Activated CD4-positive, alpha-beta T cell treated with anti-CD3 and anti-CD28 coated beads, Interleukin-2, amount 10 ng/mL, durations not matched to agents 24 days and 14 days (primary cell): ENCODE results near the gene PTPA. TPM values are rescaled to one million over a fixed set of nuclear protein-coding genes. Genes with fewer than 3 reads are reported as not detected.

Experiments
- DNase-seq: peaks from one replicate; pipeline ENCODE4 v3.0.0; 2022
- H3K27ac Mint-ChIP-seq: one replicate; pipeline ENCODE4 v1.8.0; 2022; ENCODE audit warnings: mild to moderate bottlenecking, mixed read lengths
- H3K27me3 Mint-ChIP-seq: one replicate; pipeline ENCODE4 v1.8.0; 2022; ENCODE audit warnings: mixed read lengths
- H3K36me3 Mint-ChIP-seq: one replicate; pipeline ENCODE4 v1.8.0; 2022; ENCODE audit warnings: low read depth, mild to moderate bottlenecking, mixed read lengths
- H3K4me1 Mint-ChIP-seq: one replicate; pipeline ENCODE4 v1.8.0; 2021; ENCODE audit warnings: mixed read lengths
- H3K4me3 Mint-ChIP-seq: one replicate; pipeline ENCODE4 v1.8.0; 2022; ENCODE audit warnings: mild to moderate bottlenecking, moderate library complexity, mixed read lengths
- H3K9me3 Mint-ChIP-seq: one replicate; pipeline ENCODE4 v1.8.0; 2021; ENCODE audit warnings: mixed read lengths
- intact Hi-C: fragments of 100-400 bp; cut with micrococcal nuclease; formaldehyde crosslinking; loops from one replicate; pipeline ENCODE4 v1.15.1; 2023
- total RNA-seq: library from RNA; stranded (reverse); gene quantifications from 2 replicates; pipeline ENCODE4 v1.2.3, GENCODE V29; 2022

The PTPA gene
- total RNA-seq, 1 donor from 2014 or later, result 107 TPM

DNA sequence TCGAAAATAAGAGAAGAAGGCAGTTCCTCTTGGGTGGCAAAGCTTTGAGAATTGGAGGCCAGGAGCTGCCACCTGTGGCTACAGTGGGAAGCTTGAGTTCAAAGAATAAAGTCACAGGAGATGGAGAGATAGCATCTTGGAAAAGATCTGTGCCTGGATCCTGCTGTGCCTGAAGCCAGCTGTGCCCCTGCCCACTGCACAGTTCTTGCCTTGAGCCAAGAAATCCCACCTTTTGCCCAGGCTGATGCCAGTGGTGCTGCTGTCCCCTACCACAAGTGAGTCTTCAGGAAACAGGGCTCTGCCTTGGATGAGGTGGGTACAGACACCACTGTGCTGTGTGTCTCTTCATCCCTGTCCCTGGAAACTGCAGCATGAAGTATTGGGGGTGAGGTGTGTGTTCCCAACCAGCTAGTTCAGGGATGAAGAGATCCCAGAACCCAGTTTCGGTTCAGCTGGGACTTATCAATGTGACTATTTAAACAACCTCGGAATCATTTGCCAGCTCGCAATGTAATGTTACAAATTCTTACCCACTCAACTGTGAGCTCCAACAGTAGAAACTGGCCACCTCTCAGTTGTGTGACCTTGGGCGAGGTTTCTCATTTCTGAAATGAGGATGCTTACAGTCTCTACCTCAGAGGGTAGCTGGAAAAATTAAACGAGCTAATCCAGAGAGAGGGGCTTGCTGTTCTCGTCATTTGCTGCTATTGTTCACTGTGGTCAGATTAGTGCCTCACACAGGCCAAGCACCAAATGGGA, 61.0 kb downstream of the PTPA start:
- peaks cover 15% of the 10 kb centered on the region for H3K27me3 Mint-ChIP-seq
- no peak overlapping the region for H3K27ac Mint-ChIP-seq
- DNase-seq, result no peak
- no peak overlapping the region for H3K4me3 Mint-ChIP-seq
- no peaks in the 10 kb centered on the region for H3K36me3 Mint-ChIP-seq
- intact Hi-C loops, result no loop called here
- H3K4me1 Mint-ChIP-seq, result peaks cover 24% of the 10 kb centered on the region
- H3K9me3 Mint-ChIP-seq, result no peaks in the 10 kb centered on the region

DNA sequence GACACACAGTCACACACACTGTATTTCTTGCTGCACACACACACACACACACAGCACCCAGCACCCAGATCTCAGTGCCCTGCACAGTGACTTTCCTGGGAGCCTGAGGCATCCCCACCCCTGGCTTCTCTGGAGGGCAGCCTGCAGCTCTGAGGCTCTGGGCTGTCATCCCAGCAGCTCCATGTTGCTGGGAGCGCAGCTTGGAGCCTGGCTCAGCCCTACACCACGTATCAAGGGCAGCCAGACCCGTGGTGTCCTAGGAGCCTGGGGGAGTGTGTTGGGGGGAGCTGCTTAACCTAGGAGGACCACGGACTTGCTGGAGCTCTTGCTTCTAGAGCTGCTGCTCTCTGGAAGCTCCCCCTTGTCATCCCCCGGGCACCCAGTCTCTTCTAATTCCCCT, 61.6 kb downstream of the PTPA start:
- intact Hi-C loops, result no loop called here
- Mint-ChIP-seq H3K9me3 (no peaks in the 10 kb centered on the region), H3K36me3 (no peaks in the 10 kb centered on the region), H3K27me3 (peaks cover 15% of the 10 kb centered on the region), H3K4me3 (no peak overlapping the region), H3K4me1 (peaks cover 19% of the 10 kb centered on the region), H3K27ac (no peak overlapping the region)
- DNase-seq, result no peak

DNA sequence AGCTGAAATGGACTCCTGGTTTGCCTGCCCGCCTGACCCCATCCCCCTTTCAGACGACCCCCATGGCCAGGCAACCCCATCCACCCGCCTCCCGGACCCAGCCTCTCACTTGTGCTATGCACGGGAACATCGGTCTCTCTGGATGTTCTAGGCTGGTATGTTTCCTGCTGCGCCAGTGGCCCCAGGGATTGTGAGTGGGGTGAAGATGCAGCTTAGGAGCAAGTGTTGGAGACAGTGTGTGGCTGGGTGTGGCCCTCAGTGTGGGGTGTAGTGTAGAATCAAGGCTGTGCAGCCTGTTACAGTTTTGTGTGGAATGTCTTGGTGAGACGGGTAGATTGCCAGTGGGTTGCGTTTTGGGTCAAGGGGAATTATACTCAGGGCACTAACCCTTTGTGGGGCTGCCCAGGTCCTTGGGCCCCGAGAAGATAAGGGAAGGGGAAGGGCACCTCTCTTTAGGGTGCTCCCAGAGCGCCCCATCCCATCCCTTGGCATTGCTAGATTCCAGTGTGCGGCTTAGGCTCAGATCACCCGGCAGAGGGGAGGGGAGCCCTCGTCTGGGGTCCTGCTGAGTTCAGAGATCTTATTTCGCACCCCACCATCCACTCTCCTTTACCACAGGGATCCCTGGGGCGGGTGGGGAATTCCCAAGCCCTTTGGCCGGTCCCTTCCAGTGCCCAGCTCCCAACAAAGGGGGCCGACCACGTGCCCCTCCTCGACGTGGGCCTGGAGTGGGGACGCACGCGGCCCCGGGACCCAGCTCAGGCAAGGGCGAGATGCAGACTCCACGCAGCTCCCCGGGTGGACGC, 62.3 kb downstream of the PTPA start:
- intact Hi-C loops, result loop anchor here (1.0 to 2.0 kb wide), 3 partner anchors 95 to 451 kb away; no protein-coding TSS in a partner anchor
- Mint-ChIP-seq H3K9me3 (no peaks in the 10 kb centered on the region), H3K4me1 (peaks cover 16% of the 10 kb centered on the region), H3K27me3 (peaks cover 15% of the 10 kb centered on the region), H3K27ac (peak overlapping the region; percentile 49), H3K4me3 (peak overlapping the region; percentile 86), H3K36me3 (no peaks in the 10 kb centered on the region)
- no peak for DNase-seq

DNA sequence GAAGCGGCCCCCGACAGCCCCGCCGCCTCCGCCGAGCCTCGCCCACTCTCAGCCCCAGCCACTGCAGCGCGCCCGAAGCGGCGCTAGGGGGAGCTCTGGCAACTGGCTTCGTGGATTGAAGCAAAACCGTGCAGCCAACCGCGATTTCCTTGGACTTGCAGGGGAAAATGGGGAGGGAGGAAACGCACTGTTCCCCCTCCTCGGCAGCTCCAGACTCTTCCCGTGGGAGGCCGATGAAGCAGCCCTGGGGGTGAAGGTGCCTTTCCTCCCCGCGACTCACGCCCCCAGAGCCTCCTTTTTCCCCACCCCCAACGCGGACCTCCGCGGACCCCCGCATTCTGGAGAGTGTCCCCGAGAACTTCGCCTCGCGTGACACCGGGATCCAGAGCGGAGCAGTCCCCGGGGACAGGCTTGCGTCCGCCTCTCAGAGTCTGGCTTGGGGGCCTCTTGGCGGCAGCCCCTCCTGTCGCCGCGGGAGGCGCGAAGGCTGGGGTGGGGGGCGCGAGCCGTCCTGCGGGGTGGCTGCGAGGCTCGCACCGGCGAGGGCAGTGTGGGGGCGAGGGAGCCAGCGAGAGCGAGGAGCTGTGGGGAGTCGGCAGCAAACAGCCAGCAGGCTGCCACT, 63.0 kb downstream of the PTPA start:
- peaks cover 15% of the 10 kb centered on the region for H3K27me3 Mint-ChIP-seq
- H3K27ac Mint-ChIP-seq, result peak overlapping the region; percentile 80
- peaks cover 19% of the 10 kb centered on the region for H3K4me1 Mint-ChIP-seq

DNA sequence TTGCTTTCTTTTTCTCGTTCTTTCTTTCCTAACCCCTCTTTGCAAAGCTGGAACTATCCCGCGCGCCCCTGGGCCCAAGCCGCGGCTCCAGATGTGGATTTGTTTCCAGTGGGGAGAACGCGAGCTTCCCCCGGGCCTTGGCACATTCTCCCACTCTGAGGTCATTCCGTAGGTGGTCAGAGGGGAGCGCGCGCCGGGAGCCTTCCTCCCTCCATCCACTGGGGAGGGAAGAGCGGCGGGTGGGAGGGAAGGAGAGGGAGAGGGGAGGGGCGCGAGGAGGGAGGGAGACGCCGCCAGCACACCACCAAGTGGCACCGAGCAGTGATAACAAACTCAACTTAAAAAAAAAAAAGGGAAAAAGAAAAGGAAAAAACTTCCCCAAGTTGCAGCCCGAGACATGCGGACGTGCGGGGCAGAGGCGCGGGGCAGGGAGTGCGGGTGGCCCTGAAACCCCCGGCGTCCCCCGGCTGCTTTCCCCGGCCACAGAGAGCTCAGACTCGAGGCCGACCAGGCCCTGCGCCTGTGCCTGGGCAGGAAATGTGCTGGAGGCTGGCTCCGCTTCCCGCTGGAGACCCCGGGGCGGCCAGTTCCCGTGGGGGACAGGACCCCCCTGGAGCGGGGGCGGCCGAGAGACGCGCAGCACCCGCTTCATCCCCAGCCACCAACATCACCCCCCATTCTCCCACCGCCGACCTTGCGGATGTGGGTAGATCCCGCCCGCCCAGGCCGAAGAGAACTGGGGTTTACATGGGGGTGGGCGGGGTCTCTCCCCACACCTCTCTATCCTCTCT, 63.7 kb downstream of the PTPA start:
- H3K27me3 Mint-ChIP-seq, result peaks cover 15% of the 10 kb centered on the region
- peak overlapping the region; percentile 81 for H3K27ac Mint-ChIP-seq
- no peaks in the 10 kb centered on the region for H3K36me3 Mint-ChIP-seq
- peak overlapping the region; percentile 86 for H3K4me3 Mint-ChIP-seq
- peak; percentile 85 for DNase-seq
- H3K4me1 Mint-ChIP-seq, result peaks cover 19% of the 10 kb centered on the region
- intact Hi-C loops, result loop anchor here (1.0 to 5.0 kb wide), 7 partner anchors 82 to 1108 kb away; partner anchors contain the start of genes NAIF1 and SLC25A25
- no peaks in the 10 kb centered on the region for H3K9me3 Mint-ChIP-seq

More for the DNA sequence above, 63.0 kb downstream of the PTPA start:
- Mint-ChIP-seq H3K4me3 (peak overlapping the region; percentile 86), H3K36me3 (no peaks in the 10 kb centered on the region), H3K9me3 (no peaks in the 10 kb centered on the region)
- intact Hi-C loops, result loop anchor here (1.0 to 2.0 kb wide), 3 partner anchors 94 to 451 kb away; no protein-coding TSS in a partner anchor
- peak; percentile 96 for DNase-seq

DNA sequence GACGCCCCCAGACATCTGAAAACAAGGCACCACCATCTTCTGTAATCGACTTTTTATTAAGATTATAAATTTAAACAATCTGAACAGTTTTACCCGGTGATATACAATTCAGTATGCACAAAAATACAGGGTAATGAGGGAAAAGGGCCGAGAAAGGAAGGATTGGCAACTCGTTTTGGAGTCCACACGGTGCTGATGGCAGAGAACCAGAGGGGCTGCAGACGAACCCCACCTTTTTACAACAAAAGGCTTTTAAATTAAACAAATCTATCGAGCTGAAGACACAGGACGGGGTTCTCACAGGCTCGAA, 64.3 kb downstream of the PTPA start:
- H3K27ac Mint-ChIP-seq, result peak overlapping the region; percentile 81
- H3K4me3 Mint-ChIP-seq, result peak overlapping the region; percentile 86
- H3K36me3 Mint-ChIP-seq, result no peaks in the 10 kb centered on the region
- H3K27me3 Mint-ChIP-seq, result peaks cover 15% of the 10 kb centered on the region
- no peaks in the 10 kb centered on the region for H3K9me3 Mint-ChIP-seq
- intact Hi-C loops, result loop anchor here (2.0 to 5.0 kb wide), 5 partner anchors 82 to 1108 kb away; partner anchors contain the start of genes NAIF1 and SLC25A25
- peaks cover 15% of the 10 kb centered on the region for H3K4me1 Mint-ChIP-seq
- no peak for DNase-seq

DNA sequence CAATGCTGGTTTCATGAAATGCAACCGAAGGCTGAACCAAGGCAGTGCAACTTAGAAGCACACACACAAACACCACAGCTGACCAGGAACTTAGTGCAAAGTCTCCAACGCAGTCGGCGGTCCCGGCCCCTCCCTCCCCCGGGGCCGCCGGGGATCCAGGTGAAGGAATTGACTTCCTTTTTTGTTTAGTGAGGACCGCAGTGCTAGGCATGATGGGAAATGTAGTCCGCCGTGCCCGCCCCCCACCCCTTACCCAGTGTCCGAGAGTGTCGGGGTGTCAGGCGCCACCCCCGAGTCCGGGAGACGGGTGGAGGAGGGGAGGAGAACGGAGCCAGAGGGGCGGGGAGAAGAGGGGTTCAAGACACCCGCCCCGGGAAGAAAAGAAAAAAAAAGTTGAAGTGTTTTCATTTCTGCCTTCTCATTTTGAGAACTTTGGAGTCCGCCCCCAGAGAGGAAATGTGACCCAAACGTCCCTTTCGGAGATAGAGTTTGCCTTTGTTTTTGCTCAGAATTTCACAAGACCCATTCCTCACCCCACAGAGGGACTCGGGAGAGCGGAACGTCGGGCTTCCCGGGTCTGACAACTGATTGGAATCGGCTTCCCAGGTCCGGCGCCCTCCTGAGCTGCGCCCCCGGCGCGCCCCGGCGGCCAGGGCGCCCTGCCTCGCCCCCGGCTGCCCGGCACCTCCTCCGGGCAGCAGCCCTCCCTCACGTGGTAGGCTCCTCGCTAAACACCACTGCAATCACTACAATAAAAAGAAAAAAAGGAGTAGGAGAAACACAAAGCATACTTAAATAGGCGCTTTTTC, 64.8 kb downstream of the PTPA start:
- Mint-ChIP-seq H3K4me1 (peaks cover 11% of the 10 kb centered on the region), H3K27ac (peak overlapping the region; percentile 81), H3K36me3 (no peaks in the 10 kb centered on the region), H3K9me3 (no peaks in the 10 kb centered on the region), H3K4me3 (peak overlapping the region; percentile 86), H3K27me3 (peaks cover 17% of the 10 kb centered on the region)
- intact Hi-C loops, result loop anchor here (1.0 to 5.0 kb wide), 8 partner anchors 26 to 1109 kb away; partner anchors contain the start of genes NAIF1 and SLC25A25
- peak; percentile 91 for DNase-seq

DNA sequence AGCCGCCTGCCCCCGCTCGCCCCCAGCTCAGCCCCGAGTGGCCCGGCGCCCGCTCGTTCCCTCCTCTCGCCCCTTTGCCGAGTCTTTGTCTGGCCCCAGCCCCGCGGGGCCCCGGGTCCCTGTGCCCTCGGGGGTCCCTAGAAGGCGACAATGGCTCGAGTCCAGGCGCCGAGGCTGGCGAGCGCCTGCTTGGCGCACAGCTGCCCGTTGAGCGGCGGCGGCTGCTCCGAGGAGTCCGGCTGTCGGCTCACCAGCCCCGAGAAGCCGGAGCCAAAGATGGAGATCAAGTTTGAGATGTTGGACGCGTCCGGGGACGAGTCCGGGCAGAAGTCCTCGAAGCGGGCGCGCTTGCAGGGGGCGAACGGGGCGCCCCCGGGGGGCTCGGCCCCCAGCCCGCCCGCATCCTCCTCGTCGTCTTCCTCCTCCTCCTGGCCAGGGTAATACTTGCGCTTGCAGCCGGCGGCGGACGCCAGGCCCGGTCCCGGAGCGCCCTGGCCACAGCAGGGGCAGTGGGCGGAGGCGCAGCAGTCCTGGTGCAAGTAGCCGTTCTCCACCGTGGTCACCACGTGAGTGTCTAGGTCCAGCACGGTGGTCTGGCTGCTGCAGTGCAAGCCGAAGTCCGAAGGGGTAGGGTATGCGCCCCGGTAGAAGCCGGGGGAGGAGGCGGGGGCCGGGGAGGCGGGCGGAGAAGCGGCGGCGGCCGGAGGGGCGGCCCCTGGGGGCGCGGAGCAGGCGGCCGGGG, 65.7 kb downstream of the PTPA start:
- H3K36me3 Mint-ChIP-seq, result no peaks in the 10 kb centered on the region
- intact Hi-C loops, result loop anchor here (1.0 to 5.0 kb wide), 8 partner anchors 25 to 1110 kb away; partner anchors contain the start of genes NAIF1 and SLC25A25
- H3K9me3 Mint-ChIP-seq, result no peaks in the 10 kb centered on the region
- peak; percentile 78 for DNase-seq
- H3K27ac Mint-ChIP-seq, result peak overlapping the region; percentile 82
- peak overlapping the region; percentile 86 for H3K4me3 Mint-ChIP-seq
- H3K27me3 Mint-ChIP-seq, result peaks cover 17% of the 10 kb centered on the region
- peaks cover 11% of the 10 kb centered on the region for H3K4me1 Mint-ChIP-seq

DNA sequence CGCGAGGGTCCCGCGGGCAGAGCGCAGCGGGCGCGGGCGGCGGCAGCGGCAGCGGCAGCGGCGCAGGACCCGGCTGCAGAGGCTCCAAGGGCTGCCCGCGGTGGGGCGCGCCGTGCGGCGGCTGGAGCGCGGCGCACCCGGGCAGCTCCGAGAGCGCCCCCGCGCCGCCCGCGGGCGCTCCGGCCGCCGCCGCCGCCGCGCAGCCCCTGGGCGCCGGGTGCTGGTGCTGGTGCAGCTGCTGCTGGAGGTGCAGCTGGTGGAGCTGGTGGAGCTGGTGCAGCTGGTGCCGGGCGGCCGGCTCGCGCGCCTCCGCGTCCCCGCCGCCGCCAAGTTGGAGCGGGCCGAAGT, 66.2 kb downstream of the PTPA start:
- peaks cover 12% of the 10 kb centered on the region for H3K27me3 Mint-ChIP-seq
- no peaks in the 10 kb centered on the region for H3K9me3 Mint-ChIP-seq
- DNase-seq, result no peak
- peaks cover 11% of the 10 kb centered on the region for H3K4me1 Mint-ChIP-seq
- no peaks in the 10 kb centered on the region for H3K36me3 Mint-ChIP-seq
- no peak overlapping the region for H3K27ac Mint-ChIP-seq
- intact Hi-C loops, result loop anchor here (1.0 to 5.0 kb wide), 6 partner anchors 80 to 1110 kb away; partner anchors contain the start of genes NAIF1 and SLC25A25
- peak overlapping the region; percentile 92 for H3K4me3 Mint-ChIP-seq

DNA sequence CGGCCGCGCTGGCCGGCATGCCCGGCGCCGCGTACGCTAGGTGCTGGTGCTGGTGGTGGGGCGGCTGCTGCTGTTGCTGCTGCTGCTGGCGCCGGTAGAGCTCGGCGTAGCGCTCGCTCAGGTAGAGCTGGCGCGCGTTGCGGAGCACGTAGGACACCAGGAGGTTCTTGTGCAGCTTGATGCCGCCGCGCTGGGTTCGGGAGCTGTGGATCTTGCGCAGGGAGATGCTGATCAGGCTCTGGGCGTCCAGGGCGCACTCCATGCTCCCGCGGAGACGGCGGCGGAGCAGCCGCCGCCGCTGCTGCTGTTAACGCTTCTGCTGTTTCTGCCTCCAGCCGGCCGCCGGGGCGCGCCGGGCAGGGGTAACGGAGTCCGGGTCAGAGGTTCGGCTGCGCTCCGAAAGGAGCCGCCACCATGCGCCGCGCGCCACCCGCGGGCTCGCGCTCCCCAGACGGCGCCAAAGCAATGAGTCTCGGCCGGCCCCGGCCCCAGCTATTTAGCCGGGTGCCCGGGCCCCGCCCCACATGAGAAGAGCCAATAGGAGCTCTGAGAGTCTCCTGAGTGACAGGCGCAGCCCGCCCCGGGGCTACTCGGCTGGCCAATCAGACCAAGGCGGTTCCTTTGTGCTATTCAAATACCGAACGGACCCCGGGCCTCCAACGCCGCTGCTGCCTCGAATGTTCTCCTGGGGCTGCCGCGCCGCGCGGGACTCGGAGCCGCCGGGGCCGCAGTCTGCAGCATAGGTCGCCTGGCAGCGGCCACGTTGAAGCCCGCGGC, 66.8 kb downstream of the PTPA start, which contains the start of gene IER5L:
TSS of gene IER5L (minus strand) at position 471 of the 777 bp plus-strand sequence. CDS start at position 262, 209 bp downstream.
- H3K27me3 Mint-ChIP-seq, result peaks cover 10% of the 10 kb centered on the region
- peak; percentile 99 for DNase-seq
- peaks cover 11% of the 10 kb centered on the region for H3K4me1 Mint-ChIP-seq
- peak within 1 kb of the TSS; percentile 89 for H3K27ac Mint-ChIP-seq
- peak within 1 kb of the TSS; percentile 92 for H3K4me3 Mint-ChIP-seq
- no peaks in the 10 kb centered on the region for H3K36me3 Mint-ChIP-seq
- intact Hi-C loops, result loop anchor here (1.0 to 5.0 kb wide), 8 partner anchors 38 to 1111 kb away; partner anchors contain the start of genes NAIF1 and SLC25A25
- H3K9me3 Mint-ChIP-seq, result no peaks in the 10 kb centered on the region
